NCI-H2227 (cell line): ENCODE results near the gene DZIP1.

Experiments
- DNase-seq: peaks from one replicate; lab custom pipeline; 2025; ENCODE audit not compliant: unreplicated experiment; lab: John Stamatoyannopoulos, UW

The DZIP1 gene

DNA sequence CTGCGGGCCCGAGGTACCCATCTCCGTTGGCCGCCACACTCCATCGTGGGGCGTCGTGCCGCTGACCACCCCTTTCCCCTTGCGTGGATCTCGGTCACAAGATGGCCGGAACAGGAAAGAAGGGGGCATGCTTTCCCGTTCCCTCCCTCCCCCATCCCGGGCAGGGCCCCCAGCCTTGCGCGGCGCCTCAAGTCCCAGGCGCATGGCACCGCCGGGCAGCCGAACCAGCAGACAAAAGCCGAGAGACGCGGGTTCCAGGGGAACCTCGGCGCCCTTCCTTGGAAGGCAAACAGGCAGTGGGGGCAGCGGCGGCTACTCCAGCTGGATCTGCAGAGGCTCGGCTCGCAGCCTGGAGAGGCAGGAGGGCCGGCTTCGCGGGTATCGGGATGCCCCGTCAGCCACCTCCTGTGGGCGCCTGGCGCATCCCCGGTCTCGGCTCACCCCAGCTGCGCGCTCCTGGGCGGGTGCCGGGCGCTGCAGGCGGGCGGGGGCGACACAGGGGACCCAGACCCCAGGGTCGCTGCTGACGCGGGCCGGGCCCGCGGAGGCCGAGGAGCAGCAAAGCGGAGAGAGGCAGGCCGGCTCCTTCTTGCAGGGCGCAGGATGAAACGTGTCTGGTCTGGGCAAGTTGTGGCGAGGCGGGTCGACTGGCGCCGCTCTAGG lies 439 bp downstream of the DZIP1 start:
- DNase-seq, result peak; percentile 39

- peak; percentile 13 for DNase-seq
Measured at GRCh38 chr13:95643571-95643935, 953 bp downstream of the DZIP1 start.

DNA sequence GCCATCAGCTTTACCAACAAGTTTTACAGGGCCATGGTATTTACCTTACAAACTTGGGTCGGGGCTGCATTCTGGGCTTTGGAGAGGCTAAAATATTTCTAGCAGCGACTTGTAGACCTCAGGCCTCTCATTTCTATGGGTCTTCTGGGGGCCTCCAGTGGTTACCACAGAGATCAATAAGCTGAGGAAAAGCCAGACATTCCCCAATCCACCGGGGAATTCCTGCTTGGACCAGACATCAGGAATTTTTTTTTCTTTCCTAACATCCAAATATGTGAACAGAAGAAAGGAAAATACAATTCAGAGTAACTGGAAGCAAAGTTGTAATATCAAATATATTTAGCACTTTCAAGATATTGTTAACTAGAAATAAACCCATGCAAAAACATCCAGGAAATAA lies 1.5 kb downstream of the DZIP1 start:
- no peak for DNase-seq

- DNase-seq, result peak; percentile 42
Measured at GRCh38 chr13:95642028-95642621, 2.4 kb downstream of the DZIP1 start.

GRCh38 chr13:95641291-95642027 lies 3.0 kb downstream of the DZIP1 start:
- DNase-seq, result peak; percentile 35

DNA sequence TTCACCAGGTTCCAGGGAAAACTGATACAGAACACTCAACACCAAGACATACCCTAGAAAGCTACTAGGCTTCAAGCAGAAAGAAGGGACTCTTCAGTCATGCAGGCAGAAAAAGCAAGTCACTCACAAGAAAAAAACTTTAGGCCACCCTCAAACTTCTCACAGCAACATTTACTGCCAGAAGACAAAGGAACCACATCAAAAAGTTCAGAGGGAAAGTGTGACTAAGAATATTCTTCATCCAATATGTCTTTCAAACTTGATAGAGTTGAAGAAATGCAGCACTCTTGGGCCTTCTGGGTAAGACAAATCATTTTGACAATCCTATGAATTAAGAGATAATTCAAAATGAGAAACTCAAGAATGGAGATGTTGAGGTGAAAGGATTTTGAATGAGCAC lies 7.7 kb downstream of the DZIP1 start:
- no peak for DNase-seq

- DNase-seq, result no peak
Measured at GRCh38 chr13:95630593-95630992, 13.9 kb downstream of the DZIP1 start.

GRCh38 chr13:95629071-95629470 lies 15.4 kb downstream of the DZIP1 start:
- no peak for DNase-seq

DNA sequence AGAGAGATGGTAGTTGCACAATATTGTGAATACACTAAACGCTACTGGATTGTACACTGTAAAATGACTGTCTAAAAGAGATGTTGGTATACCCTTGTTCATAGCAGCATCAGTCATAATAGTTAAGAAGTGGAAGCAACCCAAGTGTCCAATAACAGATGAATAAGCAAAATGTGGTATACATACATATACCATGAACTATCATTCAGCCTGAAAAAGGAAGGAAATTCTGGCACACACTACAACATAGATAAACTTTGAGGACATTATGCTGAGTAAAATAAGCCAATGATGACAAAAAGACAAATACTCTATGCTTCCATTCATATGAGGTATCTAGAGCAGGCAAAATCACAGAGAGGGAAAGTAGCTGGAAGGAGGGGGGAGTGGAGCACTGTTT lies 16.0 kb downstream of the DZIP1 start:
- DNase-seq, result no peak

DNA sequence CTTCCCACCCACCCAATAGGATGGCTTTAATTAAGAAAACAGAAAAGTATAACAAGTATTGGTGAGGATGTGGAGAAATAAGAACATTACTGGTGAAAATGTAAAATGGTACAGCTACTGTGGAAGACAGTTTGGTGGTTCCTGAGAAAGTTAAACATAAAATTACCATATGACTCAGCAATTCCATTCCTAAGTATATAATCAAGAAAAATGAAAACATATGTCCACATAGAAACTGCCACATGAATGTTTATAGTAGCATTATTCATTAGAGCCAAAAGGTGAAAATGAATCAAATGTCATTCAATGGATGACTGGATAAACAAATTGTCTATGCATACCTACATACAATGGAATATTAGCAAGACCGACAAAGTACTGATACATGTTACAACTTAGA lies 16.9 kb downstream of the DZIP1 start:
- DNase-seq, result no peak

GRCh38 chr13:95626768-95627167 lies 17.7 kb downstream of the DZIP1 start:
- no peak for DNase-seq

- DNase-seq, result peak; percentile 47
Measured at GRCh38 chr13:95624020-95624419, 20.5 kb downstream of the DZIP1 start.

DNA sequence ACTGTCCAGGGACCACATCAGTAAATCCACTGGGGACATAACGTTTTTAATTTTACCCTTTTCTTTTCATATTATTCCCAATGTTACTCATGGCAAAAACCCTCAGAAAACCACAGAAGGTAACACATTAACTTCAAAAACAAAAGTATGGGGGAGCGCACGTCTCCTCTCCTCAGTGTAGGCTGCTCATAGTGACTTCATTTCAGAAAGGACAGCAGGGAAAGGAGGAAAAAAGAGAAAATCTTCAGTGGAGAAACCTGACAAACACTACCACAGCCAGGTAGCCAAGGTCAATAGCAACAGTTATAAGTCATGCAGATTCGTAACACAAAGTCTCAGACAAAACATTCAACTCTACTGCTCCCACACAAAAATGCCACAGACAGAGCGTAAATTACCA lies 21.4 kb downstream of the DZIP1 start:
- DNase-seq, result no peak

GRCh38 chr13:95620825-95621498 lies 23.5 kb downstream of the DZIP1 start:
- DNase-seq, result no peak

DNA sequence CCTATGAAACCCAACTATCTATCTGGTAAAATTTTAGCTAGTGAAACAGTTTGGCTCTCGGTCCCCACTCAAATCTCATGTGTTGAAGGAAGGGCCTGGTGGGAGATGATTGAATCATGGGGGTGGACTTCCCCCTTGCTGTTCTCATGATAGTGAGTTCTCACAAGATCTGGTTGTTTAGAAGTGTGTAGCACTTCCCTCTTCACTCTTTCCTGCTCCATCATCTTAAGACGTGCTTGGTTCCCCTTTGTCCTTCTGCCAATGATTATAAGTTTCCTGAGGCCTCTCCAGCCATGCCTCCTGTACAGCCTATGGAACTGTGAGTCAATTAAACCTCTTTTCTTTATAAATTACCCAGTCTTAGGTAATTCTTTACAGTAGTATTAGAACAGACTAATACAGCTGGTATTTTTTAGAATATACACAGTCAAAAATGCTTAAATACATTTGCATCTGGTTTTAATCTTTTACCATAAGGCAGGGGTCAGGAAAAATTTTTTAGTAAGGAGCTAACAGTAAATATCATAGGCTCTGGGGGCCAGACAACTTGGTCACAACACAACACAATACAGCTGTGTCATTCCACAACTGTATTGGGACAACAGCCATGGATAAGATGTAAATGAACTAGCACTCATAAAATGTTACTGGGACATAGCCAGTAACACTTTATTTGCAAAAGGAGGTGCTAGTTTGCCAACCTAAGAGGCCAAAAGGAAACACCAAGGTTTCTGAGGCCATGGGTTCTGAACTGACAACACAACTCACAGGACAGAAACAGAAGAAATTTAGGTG lies 24.3 kb downstream of the DZIP1 start:
- no peak for DNase-seq

GRCh38 chr13:95615539-95615938 lies 29.0 kb downstream of the DZIP1 start:
- no peak for DNase-seq

DNA sequence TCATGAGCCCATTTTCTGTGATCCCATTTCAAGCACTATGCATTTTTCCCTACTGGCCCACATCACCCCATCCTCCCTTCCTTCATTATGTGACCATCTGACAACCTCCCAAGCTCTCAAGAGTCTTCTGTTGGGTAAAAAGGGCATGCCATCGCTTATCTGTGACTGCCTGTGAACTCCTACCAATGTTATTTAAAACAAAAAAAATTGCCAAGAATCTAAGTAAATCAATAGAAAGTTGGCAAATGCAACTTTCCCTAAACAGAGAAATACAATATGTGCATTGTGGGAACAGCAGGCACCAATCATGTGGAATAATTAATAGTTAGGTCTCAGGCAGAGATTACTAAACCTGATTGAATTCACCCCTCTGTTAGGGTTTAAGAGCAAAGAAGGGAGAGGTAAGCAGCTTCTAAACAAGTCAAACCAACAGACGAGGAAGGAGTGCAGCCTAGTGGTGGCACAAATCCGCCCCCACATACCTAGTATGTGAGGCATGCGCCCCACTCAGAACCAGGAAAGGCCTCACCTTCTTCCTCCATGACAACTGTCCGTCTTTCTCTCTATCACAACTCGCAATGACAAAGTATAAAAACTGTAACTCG lies 29.8 kb downstream of the DZIP1 start:
- DNase-seq, result no peak

- DNase-seq, result no peak
Measured at GRCh38 chr13:95608640-95609323, 35.7 kb downstream of the DZIP1 start.

DNA sequence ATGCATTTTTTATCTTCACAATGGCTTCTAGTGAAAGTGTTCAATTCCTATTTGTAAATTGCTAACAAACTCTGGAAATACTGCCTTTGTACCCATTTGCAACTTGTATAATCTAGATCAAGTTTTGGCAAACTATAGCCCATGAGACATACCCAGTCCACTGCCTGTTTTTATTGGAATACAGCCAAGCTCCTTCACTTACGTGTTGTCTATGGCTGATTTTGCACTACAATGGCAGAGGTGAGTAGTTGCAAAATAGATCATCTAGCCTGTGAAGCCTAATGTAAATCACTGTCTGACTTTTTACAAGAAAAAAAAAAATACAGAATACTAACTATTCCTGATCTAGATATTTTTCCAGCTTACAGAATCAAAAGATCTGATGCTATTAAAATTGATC lies 37.1 kb downstream of the DZIP1 start:
- no peak for DNase-seq

- no peak for DNase-seq
Measured at GRCh38 chr13:95605448-95606125, 38.9 kb downstream of the DZIP1 start.
